Measurements from ENCODE around the gene CCDC66. TPM values are rescaled to one million over a fixed set of nuclear protein-coding genes. Genes with fewer than 3 reads are reported as not detected.

Gene CCDC66
- total and polyA plus RNA-seq, 2 of the 8 experiments (the other 6 are each of a cell fraction or from before 2014, with no cell fraction given): 9.6 to 29.3 TPM

DNA sequence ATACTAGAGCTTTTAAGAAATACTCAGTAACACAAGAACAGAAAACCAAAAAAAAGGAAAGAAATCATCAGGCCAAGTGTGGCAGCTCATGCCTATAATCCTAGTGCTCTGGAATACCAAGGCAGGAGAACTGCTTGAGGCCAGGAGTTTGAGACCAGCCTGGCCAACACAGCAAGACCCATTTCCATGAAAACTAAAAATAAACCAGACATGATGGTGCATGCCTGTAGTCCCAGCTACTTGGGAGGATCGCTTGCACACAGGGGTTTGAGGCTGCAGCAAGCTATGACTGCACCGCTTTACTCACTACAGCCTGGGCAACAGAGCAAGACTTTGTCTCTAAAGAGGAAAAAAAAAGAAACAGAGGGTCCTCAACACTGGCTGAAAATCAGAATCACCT lies 107.8 kb downstream of the CCDC66 start:
- Histone ChIP-seq H2BK12ac (ENCODE audit: low read depth, low read length) (no peak overlapping the region), H3K23me2 (ENCODE audit: low read depth, low read length) (no peaks in the 10 kb centered on the region), H2AFZ (ENCODE audit: low read length) (no peak overlapping the region), H3K4me1 (replicated peaks in 1 of 4; ENCODE audit: control insufficient read depth in 3 of 4, insufficient read depth in 4 of 4, low read length in 3 of 4) (no peaks in the 10 kb centered on the region), H3K4me2 (ENCODE audit: insufficient read depth in 1 of 2, low read depth in 2 of 2, low read length in 2 of 2) (no peak overlapping the region), H3K27me3 (replicated peaks in 1 of 4; ENCODE audit: control insufficient read depth in 3 of 4, extremely low read depth in 1 of 4, insufficient read depth in 3 of 4, low read length in 3 of 4) (no peaks in the 10 kb centered on the region), H3K9me3 (ENCODE audit: insufficient read depth in 2 of 2, low read depth in 1 of 2, low read length in 1 of 2) (no peaks in the 10 kb centered on the region), H3K4ac (replicated peaks; ENCODE audit: insufficient read length, low read depth, low read length) (no peak overlapping the region), H4K91ac (replicated peaks; ENCODE audit: insufficient read length, low read length) (no peak overlapping the region), H3K9ac (replicated peaks in 1 of 4; ENCODE audit: extremely low read depth in 1 of 4, low read depth in 3 of 4, low read length in 3 of 4) (no peak overlapping the region), H3K56ac (replicated peaks; ENCODE audit: insufficient read length, low read depth, low read length) (no peak overlapping the region), H3K36me3 (ENCODE audit: control insufficient read depth in 2 of 4, insufficient read depth in 4 of 4, low read length in 3 of 4) (peaks cover 12 to 76% (median 35%) of the 10 kb centered on the region in 4 experiments), H3K79me1 (ENCODE audit: low read depth, low read length) (no peaks in the 10 kb centered on the region), H2BK5ac (ENCODE audit: low read depth, low read length) (no peak overlapping the region), H2BK120ac (replicated peaks; ENCODE audit: low read depth, low read length) (no peak overlapping the region), H4K8ac (ENCODE audit: extremely low read depth, insufficient read depth, low read length) (no peak overlapping the region), H4K5ac (ENCODE audit: insufficient read length, low read depth, low read length) (no peak overlapping the region), H4K20me1 (replicated peaks in 1 of 2; ENCODE audit: control insufficient read depth in 1 of 2, insufficient read depth in 2 of 2, low read length in 2 of 2) (peaks cover 0 to 3% of the 10 kb centered on the region in 2 experiments), H3K79me2 (ENCODE audit: control insufficient read depth in 1 of 2, insufficient read depth in 2 of 2, low read length in 2 of 2) (no peaks in the 10 kb centered on the region), H3K27ac (ENCODE audit: low read depth, low read length) (no peak overlapping the region), H2BK15ac (ENCODE audit: low read length) (no peak overlapping the region), H3K18ac (ENCODE audit: extremely low read depth, low read length) (no peak overlapping the region), H3K14ac (ENCODE audit: insufficient read length) (no peak overlapping the region), H2AK5ac (ENCODE audit: low read depth, low read length) (no peak overlapping the region), H2BK20ac (ENCODE audit: low read length) (no peak overlapping the region), H3K4me3 (ENCODE audit: extremely low read depth in 1 of 4, insufficient read depth in 2 of 4, low read depth in 3 of 4, low read length in 4 of 4) (no peak overlapping the region), H3K23ac (ENCODE audit: insufficient read length) (no peak overlapping the region)
- WGBS, 2 experiments (ENCODE audit: extremely low coverage in 1 of 2, insufficient coverage in 1 of 2, insufficient read length in 1 of 2, insufficient replicate concordance in 2 of 2, low coverage in 1 of 2, low lambda C conversion rate in 2 of 2, missing lambda C conversion rate in 1 of 2): 100% methylated on average over 2 of the region's 2 CpGs; no CpG with 5 or more reads in 1 of the 2 experiments
- FAIRE-seq: no peak
- ChIA-PET CTCF (ENCODE audit: partially characterized antibody) (interaction anchor here (0.9 kb wide), 1 partner anchor 135 kb away, joined by 3 read pairs; no protein-coding TSS in a partner anchor), POLR2A (ENCODE audit: partially characterized antibody) (interaction anchor here (0.6 to 1.2 kb wide), 4 partner anchors 12 to 328 kb away, joined by 3 to 4 read pairs (median 3); no protein-coding TSS in a partner anchor)
- no peak for DNase-seq (ENCODE audit: low read depth in 1 of 2, low spot score in 2 of 2)
- no peak for TF ChIP-seq YY1 (IDR thresholded peaks at IDR 0.05; ENCODE audit: low read depth, low read length)
- TF ChIP-seq JUND (IDR thresholded peaks at IDR 0.05; ENCODE audit: low read length): no peak
- no peak for TF ChIP-seq POLR2AphosphoS5 (IDR thresholded peaks at IDR 0.05; ENCODE audit: low read depth, low read length)
- TF ChIP-seq HDAC6 (IDR thresholded peaks at IDR 0.05; ENCODE audit: low read depth, low read length): no peak
- TF ChIP-seq EGR1 (IDR thresholded peaks at IDR 0.05; ENCODE audit: borderline replicate concordance, low read depth, low read length): no peak
- no peak for TF ChIP-seq CBX5 (IDR thresholded peaks at IDR 0.05; ENCODE audit: low read depth, low read length)
- TF ChIP-seq CHD1 (IDR thresholded peaks at IDR 0.05; ENCODE audit: low read depth, low read length): no peak
- TF ChIP-seq, protein P1, sequence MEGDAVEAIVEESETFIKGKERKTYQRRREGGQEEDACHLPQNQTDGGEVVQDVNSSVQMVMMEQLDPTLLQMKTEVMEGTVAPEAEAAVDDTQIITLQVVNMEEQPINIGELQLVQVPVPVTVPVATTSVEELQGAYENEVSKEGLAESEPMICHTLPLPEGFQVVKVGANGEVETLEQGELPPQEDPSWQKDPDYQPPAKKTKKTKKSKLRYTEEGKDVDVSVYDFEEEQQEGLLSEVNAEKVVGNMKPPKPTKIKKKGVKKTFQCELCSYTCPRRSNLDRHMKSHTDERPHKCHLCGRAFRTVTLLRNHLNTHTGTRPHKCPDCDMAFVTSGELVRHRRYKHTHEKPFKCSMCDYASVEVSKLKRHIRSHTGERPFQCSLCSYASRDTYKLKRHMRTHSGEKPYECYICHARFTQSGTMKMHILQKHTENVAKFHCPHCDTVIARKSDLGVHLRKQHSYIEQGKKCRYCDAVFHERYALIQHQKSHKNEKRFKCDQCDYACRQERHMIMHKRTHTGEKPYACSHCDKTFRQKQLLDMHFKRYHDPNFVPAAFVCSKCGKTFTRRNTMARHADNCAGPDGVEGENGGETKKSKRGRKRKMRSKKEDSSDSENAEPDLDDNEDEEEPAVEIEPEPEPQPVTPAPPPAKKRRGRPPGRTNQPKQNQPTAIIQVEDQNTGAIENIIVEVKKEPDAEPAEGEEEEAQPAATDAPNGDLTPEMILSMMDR (IDR thresholded peaks at IDR 0.05; ENCODE audit: control extremely low read depth in 1 of 3, insufficient read depth in 1 of 3, low read depth in 1 of 3, low read length in 3 of 3): no peak
- TF ChIP-seq SP4 (IDR thresholded peaks at IDR 0.05; ENCODE audit: low read length): no peak
- TF ChIP-seq POU5F1 (IDR thresholded peaks at IDR 0.05; ENCODE audit: low read depth, low read length): no peak
- TF ChIP-seq EP300 (IDR thresholded peaks at IDR 0.05; ENCODE audit: borderline replicate concordance in 1 of 2, low read depth in 2 of 2, low read length in 2 of 2): no peak
- TF ChIP-seq KDM4A (IDR thresholded peaks at IDR 0.05; ENCODE audit: low read depth, low read length, severe bottlenecking): no peak
